CD4-positive, alpha-beta memory T cell (primary cell): Measurements from ENCODE around the gene SF3B4. TPM values are rescaled to one million over a fixed set of nuclear protein-coding genes. Genes with fewer than 3 reads are reported as not detected.

Source experiments
- CTCF ChIA-PET: fragments of 350-600 bp; sonication (Branson Sonifier 250); formaldehyde crosslinking; loops from one replicate; lab custom pipeline; 2021; ENCODE audit warnings: inconsistent platforms; ENCODE audit not compliant: partially characterized antibody; lab: Charles Lee
- POLR2A ChIA-PET: fragments of 350-600 bp; sonication (Branson Sonifier 250); formaldehyde crosslinking; loops from one replicate; lab custom pipeline; 2021; ENCODE audit not compliant: partially characterized antibody; lab: Charles Lee
- DNase-seq, 5 donors: peaks; one replicate each; pipeline versions ENCODE4 v3.0.0 to v3.0.0-alpha.2; 2020 to 2022; ENCODE audit warnings: mixed read lengths in 1 of 5
- H3K27ac ChIP-seq: one replicate; pipeline ENCODE4 v1.7.0; 2013; ENCODE audit warnings: low read depth, low read length
- H3K27me3 ChIP-seq: 2 replicates; pipeline ENCODE4 v1.7.0; 2013; ENCODE audit warnings: mild to moderate bottlenecking, low read length, moderate library complexity; ENCODE audit not compliant: insufficient read depth
- H3K36me3 ChIP-seq: 2 replicates; pipeline ENCODE4 v1.7.0; 2013; ENCODE audit warnings: mild to moderate bottlenecking, low read length, moderate library complexity; ENCODE audit not compliant: insufficient read depth
- H3K4me1 ChIP-seq: 2 replicates; pipeline ENCODE4 v1.7.0; 2013; ENCODE audit warnings: mild to moderate bottlenecking, low read length, moderate library complexity; ENCODE audit not compliant: insufficient read depth
- H3K4me3 ChIP-seq, 2 donors: one replicate each; pipeline ENCODE4 v1.7.0; 2013; ENCODE audit warnings: low read length in 2 of 2, mild to moderate bottlenecking in 1 of 2
- H3K9me3 ChIP-seq, 2 donors: one replicate each; pipeline ENCODE4 v1.7.0; 2013; ENCODE audit warnings: low read length in 2 of 2, control low read depth in 1 of 2; ENCODE audit not compliant: control insufficient read depth in 1 of 2
- H3K27ac Mint-ChIP-seq, 7 donors: one replicate each; pipeline ENCODE4 v1.8.0; 2020 to 2021; ENCODE audit warnings: mixed read lengths in 7 of 7, mild to moderate bottlenecking in 6 of 7, inconsistent platforms in 3 of 7, moderate library complexity in 3 of 7
- H3K27me3 Mint-ChIP-seq, 2 donors: one replicate each; pipeline ENCODE4 v1.8.0; 2020 to 2021; ENCODE audit warnings: mixed read lengths in 2 of 2
- H3K36me3 Mint-ChIP-seq, 2 donors: one replicate each; pipeline ENCODE4 v1.8.0; 2020 to 2021; ENCODE audit warnings: mixed read lengths in 2 of 2, inconsistent platforms in 1 of 2, mild to moderate bottlenecking in 1 of 2
- H3K4me1 Mint-ChIP-seq, 4 donors: one replicate each; pipeline ENCODE4 v1.8.0; 2020 to 2021; ENCODE audit warnings: mixed read lengths in 4 of 4, mild to moderate bottlenecking in 1 of 4
- H3K4me3 Mint-ChIP-seq, 8 donors: one replicate each; pipeline ENCODE4 v1.8.0; 2020 to 2021; ENCODE audit warnings: mixed read lengths in 8 of 8, mild to moderate bottlenecking in 7 of 8, moderate library complexity in 6 of 8, inconsistent platforms in 3 of 8
- H3K9me3 Mint-ChIP-seq, 8 donors: one replicate each; pipeline ENCODE4 v1.8.0; 2020 to 2021; ENCODE audit warnings: mixed read lengths in 8 of 8, mild to moderate bottlenecking in 5 of 8, inconsistent platforms in 3 of 8, moderate library complexity in 1 of 8
- intact Hi-C: fragments of 100-400 bp; cut with micrococcal nuclease; formaldehyde crosslinking; loops from one replicate; pipeline ENCODE4 v1.15.1; 2023
- polyA plus RNA-seq, 2 donors: library from polyadenylated mRNA; unstranded; fragments of 300-500 nt; fragmentation: Illumina TruSeq; gene quantifications; one replicate each; pipeline ENCODE4 v1.2.3, GENCODE V29; 2021
- total RNA-seq, 2 experiments: library from RNA; stranded (reverse); gene quantifications; one replicate each; pipeline ENCODE4 v1.2.3, GENCODE V29; 2021

Gene SF3B4
- total and polyA plus RNA-seq, 4 experiments from 2014 or later = 47.7 to 112 (median 65.5) TPM

DNA sequence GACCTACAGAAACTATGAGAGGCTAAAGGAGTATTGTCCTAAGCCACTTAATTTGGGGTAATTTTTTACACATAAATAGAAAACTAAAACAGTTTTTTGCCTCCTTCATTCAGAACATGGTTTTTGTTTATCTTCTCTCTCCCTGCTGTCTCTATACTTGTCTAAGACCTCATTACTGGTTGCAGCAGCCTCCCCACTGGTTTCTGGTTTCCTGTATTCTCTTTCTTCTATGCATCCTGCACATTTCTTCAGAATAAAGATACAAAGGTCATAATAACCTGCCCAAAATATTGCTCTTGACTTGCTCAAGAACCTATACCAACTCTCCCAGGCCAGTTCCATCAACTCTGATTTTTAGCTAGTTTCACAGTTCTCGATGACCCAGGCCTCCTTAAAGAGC lies 48.0 kb downstream of the SF3B4 start:
- peak; percentile 39 to 49 (median 43) for DNase-seq
- peak overlapping the region; percentile 9 to 71 (median 40) for H3K4me3 Mint-ChIP-seq
- Histone ChIP-seq H3K9me3 (no peaks in the 10 kb centered on the region), H3K4me3 (no peak overlapping the region), H3K36me3 (no peaks in the 10 kb centered on the region), H3K27ac (peak overlapping the region; percentile 7), H3K27me3 (no peaks in the 10 kb centered on the region), H3K4me1 (peaks cover 35% of the 10 kb centered on the region)
- no peaks in the 10 kb centered on the region for H3K9me3 Mint-ChIP-seq
- no peaks in the 10 kb centered on the region for H3K27me3 Mint-ChIP-seq
- H3K4me1 Mint-ChIP-seq = peaks cover 21 to 34% (median 30%) of the 10 kb centered on the region in 4 donors
- ChIA-PET POLR2A (no interaction called here), CTCF (no interaction called here)
- intact Hi-C loops = no loop called here
- no peaks in the 10 kb centered on the region for H3K36me3 Mint-ChIP-seq
- H3K27ac Mint-ChIP-seq = peak overlapping the region; percentile 1 to 84 (median 69)

DNA sequence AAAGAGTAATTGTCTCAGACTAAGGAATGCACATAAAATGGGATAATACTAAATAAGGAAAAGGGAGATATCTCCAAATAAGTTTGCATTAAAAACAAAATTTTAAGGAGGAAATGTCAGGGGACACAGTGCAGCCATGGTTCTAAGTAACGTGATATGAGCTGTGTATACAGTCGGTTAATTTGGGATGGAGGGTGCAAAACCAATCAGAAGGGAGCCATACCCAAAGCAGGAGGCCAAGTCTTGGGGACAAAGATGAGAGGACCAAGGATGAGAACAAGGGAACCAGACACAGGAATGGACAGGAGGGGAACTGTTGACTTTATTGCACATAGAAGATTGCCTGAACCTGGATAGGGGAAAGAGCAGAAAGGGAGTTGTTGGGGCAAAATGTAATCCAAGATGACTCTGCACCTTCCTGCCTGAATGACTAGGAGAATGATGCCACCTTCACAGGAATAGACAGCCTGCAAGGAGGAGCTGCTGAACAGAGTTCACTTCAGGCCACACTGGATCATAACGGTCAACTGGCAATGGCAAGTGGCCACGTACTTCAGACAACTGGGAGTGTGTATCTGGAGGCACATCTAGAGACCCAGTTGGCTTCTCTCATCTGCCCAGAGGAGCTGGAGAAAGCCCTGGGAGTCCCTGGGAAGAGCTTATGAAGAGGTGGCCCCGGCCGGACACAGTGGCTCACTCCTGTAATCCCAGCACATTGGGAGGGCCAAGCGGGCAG lies 50.2 kb downstream of the SF3B4 start:
- no peaks in the 10 kb centered on the region for H3K9me3 Mint-ChIP-seq
- H3K4me1 Mint-ChIP-seq = peaks cover 16 to 32% (median 24%) of the 10 kb centered on the region in 4 donors
- no peaks in the 10 kb centered on the region for H3K9me3 ChIP-seq
- H3K4me3 Mint-ChIP-seq = peak overlapping the region in 1 of 8 donors; percentile 31
- H3K36me3 Mint-ChIP-seq = no peaks in the 10 kb centered on the region
- no peaks in the 10 kb centered on the region for H3K27me3 ChIP-seq
- H3K27ac ChIP-seq = no peak overlapping the region
- no peaks in the 10 kb centered on the region for H3K36me3 ChIP-seq
- no peak overlapping the region for H3K4me3 ChIP-seq
- H3K27me3 Mint-ChIP-seq = no peaks in the 10 kb centered on the region
- ChIA-PET POLR2A (interaction anchor here (0.6 to 3.7 kb wide), 2 partner anchors 9 to 570 kb away, joined by 3 to 33 read pairs; a partner anchor contains a TSS), CTCF (no interaction called here)
- no peak for DNase-seq
- peak overlapping the region in 4 of 7 donors; percentile 16 to 75 (median 54) for H3K27ac Mint-ChIP-seq
- intact Hi-C loops = no loop called here
- H3K4me1 ChIP-seq = peaks cover 22% of the 10 kb centered on the region

Other genes with a start within 250 kb of the SF3B4 start
- gene FCGR1A, start 145.1 kb downstream of the SF3B4 start, total RNA-seq = under 1 TPM in 1 of 2 experiments, not detected in 1; 0.53 TPM
- not detected for gene FCGR1A, start 145.1 kb downstream of the SF3B4 start, polyA plus RNA-seq
- 10 to 100 TPM; 25.2 TPM for gene BOLA1, start 28.2 kb downstream of the SF3B4 start, total RNA-seq
- gene BOLA1, start 28.2 kb downstream of the SF3B4 start, polyA plus RNA-seq = 10 to 100 TPM; 25.2 to 31.4 TPM
- 1 to 10 TPM; 4.3 to 5.0 TPM for gene SV2A, start 10.0 kb downstream of the SF3B4 start, total RNA-seq
- 1 to 10 TPM; 2.8 to 2.9 TPM for gene SV2A, start 10.0 kb downstream of the SF3B4 start, polyA plus RNA-seq
- 1 to 10 TPM; 1.3 to 2.1 TPM for gene MTMR11, start 9.1 kb upstream of the SF3B4 start, total RNA-seq
- under 1 TPM in 1 of 2 donors, not detected in 1; 0.28 TPM for gene MTMR11, start 9.1 kb upstream of the SF3B4 start, polyA plus RNA-seq
- gene OTUD7B, start 82.9 kb upstream of the SF3B4 start, total RNA-seq = 10 to 100 TPM; 15.3 to 17.6 TPM
- 1 to 10 TPM in 1 of 2 donors, under 1 TPM in 1; 0.27 to 2.8 TPM for gene OTUD7B, start 82.9 kb upstream of the SF3B4 start, polyA plus RNA-seq
- 10 to 100 TPM; 32.1 to 38.5 TPM for gene VPS45, start 140.0 kb upstream of the SF3B4 start, total RNA-seq
- 10 to 100 TPM; 25.1 to 36.7 TPM for gene VPS45, start 140.0 kb upstream of the SF3B4 start, polyA plus RNA-seq
- 100 to 1,000 TPM; 154 TPM for gene PLEKHO1, start 222.1 kb upstream of the SF3B4 start, total RNA-seq
- gene PLEKHO1, start 222.1 kb upstream of the SF3B4 start, polyA plus RNA-seq = 10 to 100 TPM; 40.5 to 43.5 TPM